GM19467 (cell line): ENCODE measurements around the gene SCN3B.

Experiments used
- ATAC-seq: cut with Tn5 transposase; IDR thresholded peaks from one replicate; pipeline ENCODE4 v1.9.1; 2021; ENCODE audit warnings: mild to moderate bottlenecking, moderate library complexity; ENCODE audit not compliant: unreplicated experiment

Gene SCN3B

GRCh38 chr11:123659311-123659710 is 4.9 kb upstream of the SCN3B start:
- ATAC-seq: no peak

- ATAC-seq: no peak
Observed at GRCh38 chr11:123653827-123654565, 428 bp downstream of the SCN3B start.

GRCh38 chr11:123653483-123653826 is 969 bp downstream of the SCN3B start:
- no peak for ATAC-seq

- ATAC-seq: no peak
Observed at GRCh38 chr11:123652599-123652998, 1.8 kb downstream of the SCN3B start.

- no peak for ATAC-seq
Observed at GRCh38 chr11:123650901-123651300, 3.5 kb downstream of the SCN3B start.

GRCh38 chr11:123645286-123645975 is 9.0 kb downstream of the SCN3B start:
- ATAC-seq: no peak

GRCh38 chr11:123642435-123642834 is 12.0 kb downstream of the SCN3B start:
- ATAC-seq: no peak

GRCh38 chr11:123641495-123641840 is 13.0 kb downstream of the SCN3B start:
- no peak for ATAC-seq

GRCh38 chr11:123640677-123641494 is 13.5 kb downstream of the SCN3B start:
- no peak for ATAC-seq

- ATAC-seq: no peak
Observed at GRCh38 chr11:123640029-123640428, 14.4 kb downstream of the SCN3B start.

- ATAC-seq: no peak
Observed at GRCh38 chr11:123630126-123630608, 24.3 kb downstream of the SCN3B start.

- ATAC-seq: no peak
Observed at GRCh38 chr11:123628936-123629683, 25.3 kb downstream of the SCN3B start.

- ATAC-seq: no peak
Observed at GRCh38 chr11:123624974-123625373, 29.4 kb downstream of the SCN3B start.

GRCh38 chr11:123622576-123622975 is 31.8 kb downstream of the SCN3B start:
- ATAC-seq: no peak

GRCh38 chr11:123616505-123617198 is 37.8 kb downstream of the SCN3B start:
- no peak for ATAC-seq

- no peak for ATAC-seq
Observed at GRCh38 chr11:123611698-123612097, 42.7 kb downstream of the SCN3B start.

- ATAC-seq: no peak
Observed at GRCh38 chr11:123608945-123609344, 45.5 kb downstream of the SCN3B start.

- no peak for ATAC-seq
Observed at GRCh38 chr11:123608371-123608770, 46.1 kb downstream of the SCN3B start.

GRCh38 chr11:123607781-123608180 is 46.6 kb downstream of the SCN3B start:
- no peak for ATAC-seq

- no peak for ATAC-seq
Observed at GRCh38 chr11:123603666-123604065, 50.8 kb downstream of the SCN3B start.
